Fibroblast of villous mesenchyme (primary cell): ENCODE measurements around the gene PTPRN2. TPM values are rescaled to one million over a fixed set of nuclear protein-coding genes. Genes with fewer than 3 reads are reported as not detected.

Source experiments
- DNase-seq: peaks from one replicate; pipeline ENCODE4 v3.0.0-alpha.2; 2010; ENCODE audit warnings: low read depth
- H3K4me3 ChIP-seq: 2 replicates; pipeline ENCODE4 v1.5.1; 2011; ENCODE audit warnings: low read depth, mild to moderate bottlenecking, low read length
- total RNA-seq: library from RNA; depleted of rRNA; stranded (reverse); fragments of >200 nt; gene quantifications from 2 replicates; pipeline ENCODE4 v1.2.3, GENCODE V29; 2012
- TF ChIP-seq, protein P1 (sequence below): IDR thresholded peaks from 2 replicates; pipeline ENCODE4 v1.5.1; 2012; ENCODE audit warnings: low read depth, mild to moderate bottlenecking, low read length; ENCODE audit not compliant: insufficient read depth

Gene PTPRN2
- total RNA-seq, 1 donor: not detected

DNA sequence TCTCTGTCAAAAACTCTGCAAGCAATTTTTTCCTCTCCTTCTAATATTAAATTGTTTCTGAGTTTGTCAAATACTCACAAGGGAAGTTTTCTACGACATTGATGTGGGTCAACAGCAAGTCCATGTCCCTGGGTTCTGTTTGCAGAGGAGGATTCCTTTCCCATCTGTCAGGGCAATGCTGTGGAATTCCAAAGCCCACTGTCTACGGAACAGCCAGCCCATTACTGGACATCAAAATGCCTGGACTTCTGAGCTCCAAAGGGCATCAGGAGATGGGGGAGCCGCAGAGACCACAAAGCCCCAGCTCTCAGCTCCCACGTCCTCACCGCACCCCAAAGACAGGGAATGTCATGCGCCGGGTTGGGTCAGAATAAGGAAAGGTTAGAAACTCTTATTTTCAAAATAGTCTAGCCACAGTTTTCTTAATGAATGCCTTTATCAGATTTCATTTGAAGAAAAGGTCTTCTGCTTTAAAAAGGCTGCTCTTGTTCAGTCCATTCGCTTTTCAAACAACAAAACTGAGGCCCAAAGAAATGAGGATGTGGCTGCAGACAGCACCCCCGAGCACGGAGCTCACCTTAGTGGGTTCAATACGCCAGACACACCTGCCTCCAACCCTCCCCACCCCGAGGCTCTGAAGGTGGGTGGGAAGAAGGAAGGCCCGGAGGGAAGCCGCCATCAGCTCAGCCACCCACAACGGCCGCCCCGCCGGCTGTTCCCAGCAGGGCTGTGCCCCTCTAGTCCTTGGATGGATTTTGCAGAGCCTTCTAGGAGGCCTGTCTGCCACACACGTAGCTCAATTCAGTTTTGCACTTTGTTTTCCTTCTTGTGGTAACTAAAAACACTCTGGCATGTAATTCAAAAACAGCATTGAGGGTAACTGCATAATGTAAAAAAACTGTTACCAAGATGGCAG, 44.7 kb downstream of the PTPRN2 start:
- H3K4me3 ChIP-seq: no peak overlapping the region
- TF ChIP-seq, protein P1, sequence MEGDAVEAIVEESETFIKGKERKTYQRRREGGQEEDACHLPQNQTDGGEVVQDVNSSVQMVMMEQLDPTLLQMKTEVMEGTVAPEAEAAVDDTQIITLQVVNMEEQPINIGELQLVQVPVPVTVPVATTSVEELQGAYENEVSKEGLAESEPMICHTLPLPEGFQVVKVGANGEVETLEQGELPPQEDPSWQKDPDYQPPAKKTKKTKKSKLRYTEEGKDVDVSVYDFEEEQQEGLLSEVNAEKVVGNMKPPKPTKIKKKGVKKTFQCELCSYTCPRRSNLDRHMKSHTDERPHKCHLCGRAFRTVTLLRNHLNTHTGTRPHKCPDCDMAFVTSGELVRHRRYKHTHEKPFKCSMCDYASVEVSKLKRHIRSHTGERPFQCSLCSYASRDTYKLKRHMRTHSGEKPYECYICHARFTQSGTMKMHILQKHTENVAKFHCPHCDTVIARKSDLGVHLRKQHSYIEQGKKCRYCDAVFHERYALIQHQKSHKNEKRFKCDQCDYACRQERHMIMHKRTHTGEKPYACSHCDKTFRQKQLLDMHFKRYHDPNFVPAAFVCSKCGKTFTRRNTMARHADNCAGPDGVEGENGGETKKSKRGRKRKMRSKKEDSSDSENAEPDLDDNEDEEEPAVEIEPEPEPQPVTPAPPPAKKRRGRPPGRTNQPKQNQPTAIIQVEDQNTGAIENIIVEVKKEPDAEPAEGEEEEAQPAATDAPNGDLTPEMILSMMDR: no peak
- DNase-seq: no peak

DNA sequence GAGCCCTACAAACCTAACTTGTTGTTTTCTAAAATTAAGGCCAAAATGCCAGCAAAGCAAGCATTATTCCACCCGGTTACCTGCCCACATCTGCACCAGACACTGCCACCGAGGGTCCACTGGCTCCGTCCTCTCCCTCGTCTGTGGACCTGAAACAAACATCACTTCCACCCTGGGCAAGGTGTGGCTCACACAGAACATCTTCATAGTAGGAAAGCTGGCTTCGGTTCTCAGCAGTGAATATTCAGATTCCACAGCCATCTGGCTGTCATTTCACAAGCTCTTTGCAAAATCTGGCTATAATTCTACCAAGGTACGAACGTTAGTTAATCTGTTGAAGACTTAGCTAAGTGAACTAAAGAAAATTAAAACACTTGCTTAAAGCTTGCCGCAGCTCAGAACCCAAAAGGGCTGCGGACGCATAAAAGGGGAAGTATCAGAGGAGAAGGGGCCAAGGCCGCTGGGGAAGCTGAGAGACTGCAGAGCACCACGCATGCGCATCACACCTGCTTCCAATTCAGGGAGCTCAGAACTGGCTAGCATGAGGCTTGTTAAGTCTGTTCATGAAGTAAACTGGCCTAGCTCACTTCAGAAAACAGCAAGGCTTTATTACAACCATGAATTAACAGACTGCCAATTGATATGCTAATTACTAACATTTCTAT, 46.1 kb downstream of the PTPRN2 start:
- no peak overlapping the region for H3K4me3 ChIP-seq
- no peak for DNase-seq
- TF ChIP-seq, protein P1: no peak

DNA sequence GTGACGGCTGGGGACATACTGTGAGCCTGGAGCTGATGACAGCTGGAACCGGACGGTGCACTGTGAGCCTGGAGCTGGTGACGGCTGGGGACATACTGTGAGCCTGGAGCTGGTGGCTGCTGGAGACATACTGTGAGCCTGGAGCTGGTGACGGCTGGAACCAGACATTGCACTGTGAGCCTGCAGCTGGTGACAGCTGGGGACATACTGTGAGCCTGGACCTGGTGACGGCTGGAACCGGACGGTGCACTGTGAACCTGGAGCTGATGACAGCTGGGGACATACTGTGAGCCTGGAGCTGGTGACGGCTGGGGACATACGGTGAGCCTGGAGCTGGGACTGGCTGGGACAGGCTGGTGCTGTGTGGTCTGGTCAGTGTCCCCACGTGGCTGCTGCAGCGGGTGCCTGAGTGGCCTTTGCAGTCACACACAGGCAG, 47.9 kb downstream of the PTPRN2 start:
- TF ChIP-seq, protein P1: no peak
- no peak for DNase-seq
- no peak overlapping the region for H3K4me3 ChIP-seq

DNA sequence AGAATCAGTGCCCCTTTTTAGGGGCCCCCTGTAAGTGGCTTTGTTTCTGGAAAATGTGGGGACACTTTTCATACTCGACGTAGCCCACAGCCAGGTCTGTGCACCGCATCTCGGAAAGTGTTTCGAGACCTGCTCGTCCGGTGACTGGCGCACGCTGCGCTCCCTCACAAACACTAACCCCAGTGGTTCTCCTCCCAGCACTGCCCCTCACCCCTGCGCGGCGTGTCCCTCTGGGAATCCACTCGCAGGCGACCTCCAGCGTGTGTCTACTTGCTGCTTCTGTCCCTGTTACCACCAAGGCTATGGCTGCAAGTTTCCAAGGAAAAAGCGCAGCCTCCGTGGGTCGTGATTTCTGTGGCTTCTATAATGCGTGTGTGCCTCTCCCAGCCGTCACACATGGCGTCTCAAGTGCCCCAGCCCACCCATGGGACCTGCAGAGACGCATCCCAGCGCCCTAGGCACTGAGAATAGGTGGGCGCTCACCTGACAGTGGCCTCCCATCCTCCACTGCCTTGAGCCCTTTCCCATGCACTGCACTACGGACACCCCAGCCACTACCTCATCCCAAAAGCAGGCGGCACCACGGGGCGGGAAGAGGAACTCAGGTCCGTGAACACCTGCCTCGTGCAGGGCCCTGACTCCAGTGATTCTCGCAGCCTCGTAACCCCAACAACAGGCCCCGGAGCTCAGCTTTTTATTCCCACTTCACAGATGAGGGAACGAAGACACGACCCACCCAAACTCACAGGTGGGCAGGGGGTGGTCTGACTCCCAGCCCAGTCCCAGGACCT, 49.3 kb downstream of the PTPRN2 start:
- no peak for DNase-seq
- H3K4me3 ChIP-seq: no peak overlapping the region
- TF ChIP-seq, protein P1: no peak

DNA sequence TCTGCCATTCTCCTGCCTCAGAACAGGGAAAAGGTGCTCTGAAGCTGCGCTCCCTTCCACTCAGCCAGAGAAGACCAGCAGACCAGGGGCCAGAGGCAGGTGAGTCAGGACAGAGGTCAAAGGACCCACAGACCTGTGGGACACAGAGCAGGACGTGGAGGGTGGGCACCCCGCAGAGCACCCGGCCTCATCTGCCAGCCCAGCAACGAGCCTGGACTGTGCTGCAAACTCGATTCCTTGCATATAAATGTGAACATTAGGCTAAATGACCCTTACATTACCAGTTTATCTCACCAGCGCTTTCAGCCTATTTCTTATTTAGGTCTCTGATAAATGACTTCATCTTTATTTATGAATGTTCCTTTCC, 50.1 kb downstream of the PTPRN2 start:
- DNase-seq: no peak
- H3K4me3 ChIP-seq: no peak overlapping the region
- TF ChIP-seq, protein P1: no peak

DNA sequence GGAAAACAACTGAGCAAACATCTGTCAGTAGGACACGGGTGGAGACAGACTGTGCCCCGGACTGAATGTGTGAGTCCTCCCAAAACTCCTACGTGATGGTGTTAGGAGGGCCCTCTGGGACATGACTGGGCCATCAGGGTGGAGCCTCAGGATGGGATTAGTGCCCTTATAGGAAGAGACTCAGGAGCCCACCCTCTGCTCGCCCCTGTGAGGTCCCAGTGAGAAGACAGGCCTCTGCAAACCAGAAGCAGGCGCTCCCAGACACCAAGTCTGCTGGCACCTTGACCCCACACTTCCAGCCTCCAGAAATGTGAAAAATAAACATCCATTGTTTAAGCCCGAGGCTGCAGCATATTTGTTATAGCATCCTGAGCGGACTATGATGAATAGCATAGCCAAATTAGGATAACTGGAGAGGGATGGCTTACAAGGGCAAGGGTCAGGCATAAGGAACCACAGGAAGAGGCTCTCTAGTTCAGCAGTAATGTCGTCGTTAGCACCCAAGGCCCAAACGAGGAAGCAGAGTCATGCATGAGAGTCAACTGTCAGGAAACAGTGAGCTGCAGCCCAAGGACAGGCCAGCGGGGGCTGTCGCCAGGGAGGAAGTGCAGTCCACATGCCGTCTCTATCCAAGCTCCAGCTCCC, 50.6 kb downstream of the PTPRN2 start:
- TF ChIP-seq, protein P1: no peak
- no peak overlapping the region for H3K4me3 ChIP-seq
- no peak for DNase-seq
